Middle frontal gyrus (tissue), 1 donor: Measurements from ENCODE around the gene GAS2L1.
A peak's percentile ranks its signal among the peaks of the same experiment; 100 is the strongest.

Experiments used
- DNase-seq: peaks from one replicate; pipeline ENCODE4 v3.0.0-alpha.2; 2015; ENCODE audit warnings: low spot score; ENCODE audit errors: extremely low spot score

The GAS2L1 gene

DNA sequence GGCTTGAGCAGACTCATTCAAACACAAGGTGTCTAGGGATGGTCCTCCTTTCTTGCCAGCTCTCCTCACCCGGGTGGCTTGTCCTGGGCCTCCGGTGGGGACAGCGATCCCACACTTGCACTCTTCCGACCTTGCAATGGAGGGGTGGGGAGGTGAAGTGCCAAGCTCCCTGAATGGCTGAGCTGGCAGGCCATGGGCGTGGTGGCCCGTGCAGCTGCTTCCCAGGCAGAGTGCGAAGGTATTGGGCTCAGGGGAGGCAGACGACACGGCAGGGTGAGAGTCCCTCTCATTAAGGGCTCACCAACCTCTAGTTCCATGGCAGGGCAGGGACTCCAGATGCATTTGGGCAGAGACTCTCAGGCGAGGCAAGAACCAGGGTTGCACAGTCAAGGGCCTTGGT lies 20.0 kb downstream of the GAS2L1 start:
- no peak for DNase-seq

GRCh38 chr22:29327089-29327764 lies 20.8 kb downstream of the GAS2L1 start:
- DNase-seq = no peak

DNA sequence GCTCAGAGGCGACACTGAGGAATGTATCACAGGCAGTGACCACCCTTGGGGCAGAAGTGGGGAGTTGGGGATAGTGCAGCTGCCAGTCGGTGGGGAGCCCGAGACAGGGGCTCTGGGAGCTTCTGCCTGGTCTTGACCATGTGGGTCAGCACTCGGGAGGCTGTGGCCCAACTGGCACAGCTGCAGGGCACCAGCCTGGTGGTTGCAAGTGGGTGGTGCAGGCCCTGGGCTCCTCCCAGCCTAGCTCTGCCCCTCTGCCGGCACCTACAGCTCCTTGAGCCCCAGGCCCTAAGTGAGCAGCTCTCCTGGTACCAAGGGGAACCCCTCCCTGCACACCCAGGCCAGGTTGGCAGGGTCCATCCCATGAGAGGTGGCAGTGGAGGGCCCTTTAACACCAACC lies 21.6 kb downstream of the GAS2L1 start:
- no peak for DNase-seq

DNA sequence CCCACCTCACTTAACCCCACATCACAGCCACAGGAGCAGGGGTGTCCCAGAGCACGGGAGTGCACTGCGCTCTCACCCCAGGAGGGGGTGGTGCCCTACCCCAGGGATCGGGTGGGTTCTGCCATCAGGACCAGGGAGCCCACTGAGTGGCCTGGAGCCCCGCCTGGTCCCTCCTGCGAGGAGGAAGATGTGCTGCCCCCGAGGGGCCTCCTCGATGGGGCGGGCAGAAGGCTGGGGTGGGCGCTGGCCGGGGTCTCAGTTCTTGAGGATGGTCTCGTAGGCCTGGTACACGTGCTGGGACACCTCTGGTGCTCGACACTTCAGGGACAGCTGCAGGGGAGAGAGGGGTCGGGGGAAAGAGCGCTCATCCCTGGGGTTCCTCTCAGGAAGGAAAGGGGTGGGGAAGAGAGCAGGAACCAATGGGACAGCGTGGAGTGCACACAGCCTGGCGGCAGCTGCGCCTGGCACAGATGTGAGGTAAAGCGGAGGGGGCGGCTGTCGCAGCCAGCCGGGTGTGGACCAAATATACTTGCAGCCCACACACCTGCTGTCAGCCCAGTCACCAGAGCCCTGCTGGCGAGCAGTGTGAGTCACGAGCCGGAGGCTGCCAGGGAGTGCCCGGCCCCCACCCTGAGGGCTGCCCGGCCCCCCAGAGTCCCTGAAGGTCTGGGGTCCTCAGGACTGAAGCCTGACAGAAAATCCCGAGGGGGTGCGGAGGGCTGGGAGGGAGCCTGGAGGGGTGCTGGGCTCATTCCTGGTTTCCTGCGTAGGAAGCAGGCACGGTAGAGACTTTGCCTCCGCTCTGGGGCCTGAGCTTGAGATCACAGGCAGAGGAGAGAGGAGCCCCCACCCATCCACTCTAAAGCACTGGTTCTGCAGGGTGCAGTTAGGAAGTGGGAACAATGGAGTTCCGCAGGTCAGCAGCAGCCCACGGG lies 22.4 kb downstream of the GAS2L1 start:
- peak; percentile 60 for DNase-seq

DNA sequence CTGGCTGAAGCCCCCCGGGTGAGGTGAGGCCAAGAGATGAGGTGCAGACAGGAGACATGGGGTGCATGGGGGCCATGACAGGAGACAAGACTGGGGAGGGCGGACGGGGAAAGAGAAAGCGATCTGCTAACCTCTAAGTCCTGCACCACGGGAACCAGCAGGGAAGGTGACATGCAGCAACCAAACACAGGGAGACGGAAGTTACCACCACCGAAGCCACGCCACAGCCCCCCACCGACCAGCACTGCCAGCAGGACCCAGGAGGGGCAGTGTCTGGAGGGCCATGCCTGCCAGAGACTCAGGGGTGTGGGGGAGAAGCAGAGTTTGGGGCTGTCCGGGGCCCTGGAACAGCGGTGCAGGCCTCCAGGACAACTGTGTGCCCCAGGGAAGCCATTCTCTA lies 23.1 kb downstream of the GAS2L1 start:
- DNase-seq = no peak

DNA sequence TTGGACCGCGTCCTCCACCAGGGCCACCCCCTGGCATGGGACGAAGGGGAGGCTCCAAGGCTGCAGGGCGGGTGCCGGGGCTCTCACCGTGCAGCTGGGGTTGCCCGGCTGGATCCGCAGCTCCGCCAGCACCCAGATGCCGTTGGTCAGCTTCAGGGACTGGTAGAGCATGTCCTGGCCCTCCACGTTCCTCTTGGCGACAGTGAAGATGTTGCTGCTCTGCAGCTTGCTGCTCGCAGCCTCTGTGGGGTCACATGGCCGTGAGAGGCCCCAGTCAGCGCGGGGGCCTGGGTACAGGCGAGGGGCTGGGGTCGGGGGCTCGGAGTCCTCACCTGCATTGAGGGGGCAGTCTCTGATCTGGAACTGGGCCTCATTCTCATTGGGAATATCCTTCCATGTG lies 23.8 kb downstream of the GAS2L1 start:
- no peak for DNase-seq

GRCh38 chr22:29330753-29331152 lies 24.3 kb downstream of the GAS2L1 start:
- DNase-seq = no peak

DNA sequence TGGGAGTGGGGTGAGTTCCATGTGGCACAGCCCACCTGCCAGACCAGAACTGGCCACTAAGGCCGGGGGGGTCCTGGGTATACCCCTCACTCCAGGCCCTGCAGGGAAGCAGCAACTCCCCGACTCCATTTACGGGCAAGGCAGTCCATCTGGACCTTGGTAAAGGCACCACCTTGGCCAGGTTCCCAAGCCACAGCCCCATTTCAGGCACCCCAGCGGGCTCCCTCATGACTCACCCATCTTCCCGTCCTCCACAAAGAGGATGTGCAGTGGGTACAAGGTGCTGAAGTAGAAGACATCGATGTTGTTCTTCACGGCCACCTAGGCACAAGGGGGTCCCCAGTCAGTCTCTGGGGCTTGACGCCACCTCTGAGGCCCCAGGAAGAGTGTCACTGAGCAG lies 24.8 kb downstream of the GAS2L1 start:
- no peak for DNase-seq

GRCh38 chr22:29331658-29332300 lies 25.3 kb downstream of the GAS2L1 start:
- DNase-seq = no peak

GRCh38 chr22:29332886-29333496 lies 26.5 kb downstream of the GAS2L1 start:
- DNase-seq = no peak

GRCh38 chr22:29334148-29334547 lies 27.7 kb downstream of the GAS2L1 start:
- no peak for DNase-seq

GRCh38 chr22:29334696-29335344 lies 28.4 kb downstream of the GAS2L1 start:
- DNase-seq = no peak

GRCh38 chr22:29335656-29336055 lies 29.2 kb downstream of the GAS2L1 start:
- DNase-seq = no peak

GRCh38 chr22:29336751-29337490 lies 30.5 kb downstream of the GAS2L1 start:
- no peak for DNase-seq

DNA sequence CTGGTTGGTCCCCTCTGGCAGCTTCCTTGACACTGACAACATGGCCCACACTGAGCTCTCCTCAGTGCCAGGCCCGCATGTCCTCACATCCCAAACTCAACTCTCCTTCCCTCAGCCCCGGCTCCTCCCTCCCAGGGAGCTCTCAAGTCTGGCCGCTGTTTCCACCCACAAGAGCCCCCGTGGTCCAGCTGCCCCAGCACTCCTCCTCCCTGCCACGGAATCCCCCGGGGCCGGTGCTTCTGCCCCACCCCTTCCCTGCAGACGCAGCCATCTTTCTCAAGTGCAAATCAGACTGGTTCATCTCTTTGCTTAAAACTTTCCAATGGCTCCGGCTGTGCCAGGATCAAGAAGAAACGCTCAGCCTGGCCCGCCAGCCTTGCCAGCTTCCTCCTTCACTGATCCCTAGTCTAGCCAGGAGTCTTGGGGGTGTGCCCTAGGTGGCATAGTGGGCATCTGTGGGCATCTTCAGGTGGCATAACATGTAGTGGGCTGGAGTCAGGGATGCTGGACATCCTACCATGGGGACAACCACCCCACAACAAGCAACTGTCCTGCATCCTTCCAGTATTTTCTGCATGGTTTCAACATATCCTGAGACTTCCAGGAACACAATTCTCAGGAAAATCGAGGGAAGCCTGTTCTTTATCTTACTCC lies 31.3 kb downstream of the GAS2L1 start:
- DNase-seq = no peak

- no peak for DNase-seq
Observed at GRCh38 chr22:29338398-29338797, 31.9 kb downstream of the GAS2L1 start.

GRCh38 chr22:29339381-29340235 lies 33.2 kb downstream of the GAS2L1 start:
- DNase-seq = no peak

- DNase-seq = no peak
Observed at GRCh38 chr22:29340566-29340965, 34.1 kb downstream of the GAS2L1 start.
